Astrocyte of the cerebellum (primary cell): ENCODE measurements around the gene ANKRD30B.
"Not testable (repeated sequence)": the region's sequence is repeated elsewhere in the genome, so short reads cannot be mapped to it uniquely, and the experiment has no call there.

ENCODE experiments used
- DNase-seq: peaks from one replicate; pipeline ENCODE4 v3.0.0-alpha.2; 2011; ENCODE audit warnings: low read depth
- H3K4me3 ChIP-seq: 2 replicates; pipeline ENCODE4 v1.5.1; 2011; ENCODE audit warnings: mild to moderate bottlenecking, low read depth, low read length, moderate library complexity
- in situ Hi-C: cut with HindIII; loops from 2 replicates; pipeline ENCODE4 v1.10.0; 2017; ENCODE audit warnings: low sequenced_read_pairs
- TF ChIP-seq, protein P1 (sequence below): IDR thresholded peaks from 2 replicates; pipeline ENCODE4 v1.5.1; 2012; ENCODE audit warnings: low read length, low read depth, moderate library complexity, mild to moderate bottlenecking; ENCODE audit errors: missing control alignments

Gene ANKRD30B

DNA sequence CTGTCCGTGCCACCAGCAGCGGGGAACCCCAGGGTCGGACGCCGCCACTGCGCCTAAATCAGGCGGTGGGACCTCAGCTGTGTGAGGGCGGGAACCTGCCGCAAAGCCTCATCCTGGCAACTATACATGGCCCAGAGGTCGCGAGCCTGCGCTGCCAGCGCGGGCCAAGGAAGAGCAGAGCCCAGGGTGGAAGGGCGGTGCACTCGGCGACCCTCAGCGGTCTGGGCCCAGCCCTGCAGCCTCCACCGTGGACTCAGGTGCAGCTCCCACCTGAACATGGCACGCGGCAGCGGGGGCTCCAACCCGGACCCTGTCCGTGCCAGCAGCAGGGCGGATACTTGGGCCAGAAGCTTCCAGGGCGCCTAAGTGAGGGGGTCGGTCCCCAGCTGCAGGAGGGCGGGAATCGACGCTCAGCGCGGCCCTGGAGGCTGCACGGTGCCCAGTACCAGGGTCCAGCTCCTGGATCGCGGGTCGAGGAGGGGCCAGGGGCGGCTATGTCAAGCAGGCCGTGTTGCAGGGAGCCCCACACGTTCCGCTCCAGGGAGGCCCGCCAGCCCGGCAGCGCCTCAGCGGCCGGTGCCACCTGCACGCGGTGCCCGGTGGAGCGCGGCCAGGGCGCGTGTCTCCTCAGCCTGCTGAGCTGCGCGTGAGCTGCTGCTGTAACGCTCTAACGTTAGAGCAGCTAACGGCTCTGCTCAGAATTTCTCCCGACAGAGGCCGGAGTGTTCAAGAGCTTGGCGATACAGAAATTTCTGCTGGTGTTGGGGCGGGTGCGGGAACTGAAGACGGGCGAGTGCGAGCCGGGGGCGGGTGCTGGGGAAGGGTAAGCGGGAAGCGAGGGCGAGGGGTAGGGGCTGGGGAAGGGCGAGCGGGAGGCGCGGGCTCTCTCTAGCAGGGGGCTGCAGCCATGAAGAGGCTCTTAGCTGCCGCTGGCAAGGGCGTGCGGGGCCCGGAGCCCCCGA lies at the start of gene ANKRD30B:
Gene ANKRD30B, plus strand, starts transcription at position 660 of the 962 bp plus-strand sequence. Its CDS starts 248 bp downstream, at position 908.
- no peak for DNase-seq
- peak within 1 kb of the TSS; percentile 18 for H3K4me3 ChIP-seq
- TF ChIP-seq, protein P1, sequence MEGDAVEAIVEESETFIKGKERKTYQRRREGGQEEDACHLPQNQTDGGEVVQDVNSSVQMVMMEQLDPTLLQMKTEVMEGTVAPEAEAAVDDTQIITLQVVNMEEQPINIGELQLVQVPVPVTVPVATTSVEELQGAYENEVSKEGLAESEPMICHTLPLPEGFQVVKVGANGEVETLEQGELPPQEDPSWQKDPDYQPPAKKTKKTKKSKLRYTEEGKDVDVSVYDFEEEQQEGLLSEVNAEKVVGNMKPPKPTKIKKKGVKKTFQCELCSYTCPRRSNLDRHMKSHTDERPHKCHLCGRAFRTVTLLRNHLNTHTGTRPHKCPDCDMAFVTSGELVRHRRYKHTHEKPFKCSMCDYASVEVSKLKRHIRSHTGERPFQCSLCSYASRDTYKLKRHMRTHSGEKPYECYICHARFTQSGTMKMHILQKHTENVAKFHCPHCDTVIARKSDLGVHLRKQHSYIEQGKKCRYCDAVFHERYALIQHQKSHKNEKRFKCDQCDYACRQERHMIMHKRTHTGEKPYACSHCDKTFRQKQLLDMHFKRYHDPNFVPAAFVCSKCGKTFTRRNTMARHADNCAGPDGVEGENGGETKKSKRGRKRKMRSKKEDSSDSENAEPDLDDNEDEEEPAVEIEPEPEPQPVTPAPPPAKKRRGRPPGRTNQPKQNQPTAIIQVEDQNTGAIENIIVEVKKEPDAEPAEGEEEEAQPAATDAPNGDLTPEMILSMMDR, result no peak
- in situ Hi-C loops, result no loop called here

GRCh38 chr18:14701286-14702040 lies 46.5 kb upstream of the ANKRD30B start:
- DNase-seq, H3K4me3 ChIP-seq, in situ Hi-C loops: not testable (repeated sequence)

DNA sequence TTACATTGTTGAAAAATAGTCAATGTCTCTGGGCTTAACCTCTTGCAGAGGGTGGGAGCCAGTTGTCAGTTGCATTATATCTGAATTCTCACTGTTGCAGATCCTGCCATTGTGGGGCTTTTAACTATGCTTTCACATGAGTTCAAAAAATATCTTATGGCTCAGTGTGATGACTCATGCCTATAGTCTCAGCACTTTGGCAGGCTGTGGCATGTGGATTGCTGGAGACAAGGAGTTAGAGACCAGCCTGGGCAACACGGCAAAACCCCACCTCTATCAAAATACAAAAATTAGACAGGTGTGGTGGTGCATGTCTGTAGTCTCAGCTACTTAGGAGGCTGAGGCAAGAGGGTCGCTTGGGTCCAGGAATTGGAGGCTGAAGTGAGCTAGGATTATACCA lies 38.2 kb upstream of the ANKRD30B start:
- H3K4me3 ChIP-seq, in situ Hi-C loops: not testable (repeated sequence)

DNA sequence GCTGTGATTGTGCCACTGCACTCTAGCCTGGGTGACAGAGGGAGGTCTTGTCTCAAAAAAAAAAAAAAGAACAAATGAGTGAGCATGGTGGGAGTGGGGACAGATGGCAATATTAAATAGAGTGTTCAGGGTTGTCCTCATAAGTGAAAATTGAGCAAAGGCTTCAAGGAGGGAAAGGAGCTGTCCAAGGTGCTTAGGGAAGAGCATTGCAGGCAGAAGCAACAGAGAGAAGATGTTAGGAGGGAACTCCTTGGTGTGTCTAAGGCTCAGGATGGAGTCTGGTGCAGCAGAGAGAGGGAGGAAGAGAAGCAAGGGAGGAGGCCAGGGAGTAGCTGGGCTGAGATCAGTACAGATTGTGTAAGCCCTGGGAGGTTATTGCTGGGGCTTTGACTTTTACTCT lies 26.4 kb upstream of the ANKRD30B start:
- H3K4me3 ChIP-seq, in situ Hi-C loops: not testable (repeated sequence)

More for the DNA sequence above, 38.2 kb upstream of the ANKRD30B start:
- DNase-seq, result not testable (repeated sequence)

GRCh38 chr18:14739056-14739455 lies 8.9 kb upstream of the ANKRD30B start:
- H3K4me3 ChIP-seq, in situ Hi-C loops, DNase-seq: not testable (repeated sequence)

More for the DNA sequence above, 26.4 kb upstream of the ANKRD30B start:
- not testable (repeated sequence) for DNase-seq

DNA sequence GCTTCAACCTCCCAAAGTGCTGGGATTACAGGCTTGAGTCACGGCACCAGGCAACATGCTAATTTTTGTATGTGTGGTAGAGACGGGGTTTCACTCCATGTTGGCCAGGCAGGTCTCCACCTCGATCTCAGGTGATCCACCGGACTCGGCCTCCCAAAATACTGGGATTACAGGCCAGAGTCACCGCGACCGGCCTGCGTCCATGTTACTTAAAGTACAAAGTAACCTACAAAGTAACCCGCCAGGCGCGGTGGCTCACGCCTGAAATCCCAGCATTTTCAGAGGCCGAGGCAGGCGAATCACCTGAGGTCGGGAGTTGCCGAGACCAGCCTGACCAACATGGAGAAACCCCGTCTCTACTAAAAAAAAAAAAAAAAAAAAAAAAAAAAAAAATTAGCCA lies 1.1 kb upstream of the ANKRD30B start:
- H3K4me3 ChIP-seq, result no peak overlapping the region
- TF ChIP-seq, protein P1, result no peak
- in situ Hi-C loops, result no loop called here
- no peak for DNase-seq

DNA sequence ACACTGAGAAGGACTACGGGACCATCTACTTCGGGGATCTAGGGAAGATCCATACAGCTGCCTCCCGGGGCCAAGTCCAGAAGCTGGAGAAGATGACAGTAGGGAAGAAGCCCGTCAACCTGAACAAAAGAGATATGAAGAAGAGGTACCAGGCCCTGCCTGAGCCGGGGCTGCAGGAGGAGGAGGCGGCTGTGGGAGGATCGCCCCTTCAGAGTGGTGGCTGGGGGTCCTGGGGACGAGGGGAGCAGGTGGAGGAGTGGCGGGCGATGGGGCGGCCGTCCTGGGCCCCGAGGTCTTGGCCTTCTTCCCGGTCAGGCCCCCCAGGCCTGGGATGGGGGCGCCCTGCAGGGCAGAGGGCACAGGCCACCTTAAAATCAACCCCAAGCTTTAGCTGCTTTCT lies 524 bp downstream of the ANKRD30B start:
- in situ Hi-C loops, result no loop called here
- TF ChIP-seq, protein P1, result no peak
- DNase-seq, result no peak
- H3K4me3 ChIP-seq, result peak overlapping the region; percentile 18

DNA sequence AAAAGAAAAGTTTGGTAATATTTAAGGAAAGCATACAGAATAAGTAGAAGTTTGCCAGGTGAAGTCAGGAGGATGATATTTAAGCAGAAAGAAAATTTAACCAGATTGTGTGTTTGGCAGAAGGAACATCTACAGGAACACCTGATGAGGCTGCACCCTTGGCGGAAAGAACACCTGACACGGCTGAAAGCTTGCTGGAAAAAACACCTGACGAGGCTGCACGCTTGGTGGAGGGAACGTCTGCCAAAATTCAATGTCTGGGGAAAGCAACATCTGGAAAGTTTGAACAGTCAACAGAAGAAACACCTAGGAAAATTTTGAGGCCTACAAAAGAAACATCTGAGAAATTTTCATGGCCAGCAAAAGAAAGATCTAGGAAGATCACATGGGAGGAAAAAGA lies 15.6 kb downstream of the ANKRD30B start:
- DNase-seq, H3K4me3 ChIP-seq, in situ Hi-C loops: not testable (repeated sequence)

GRCh38 chr18:14767474-14767873 lies 19.5 kb downstream of the ANKRD30B start:
- TF ChIP-seq, protein P1, result no peak
- in situ Hi-C loops, result no loop called here
- no peak for DNase-seq

More at GRCh38 chr18:14767474-14767873, 19.5 kb downstream of the ANKRD30B start:
- H3K4me3 ChIP-seq, result no peak overlapping the region
